GM21737 (cell line): ENCODE measurements around the gene KREMEN1.

Experiments used
- ATAC-seq: cut with Tn5 transposase; IDR thresholded peaks from one replicate; pipeline ENCODE4 v1.9.1; 2021; ENCODE audit warnings: mild to moderate bottlenecking, moderate library complexity; ENCODE audit not compliant: unreplicated experiment

The KREMEN1 gene

DNA sequence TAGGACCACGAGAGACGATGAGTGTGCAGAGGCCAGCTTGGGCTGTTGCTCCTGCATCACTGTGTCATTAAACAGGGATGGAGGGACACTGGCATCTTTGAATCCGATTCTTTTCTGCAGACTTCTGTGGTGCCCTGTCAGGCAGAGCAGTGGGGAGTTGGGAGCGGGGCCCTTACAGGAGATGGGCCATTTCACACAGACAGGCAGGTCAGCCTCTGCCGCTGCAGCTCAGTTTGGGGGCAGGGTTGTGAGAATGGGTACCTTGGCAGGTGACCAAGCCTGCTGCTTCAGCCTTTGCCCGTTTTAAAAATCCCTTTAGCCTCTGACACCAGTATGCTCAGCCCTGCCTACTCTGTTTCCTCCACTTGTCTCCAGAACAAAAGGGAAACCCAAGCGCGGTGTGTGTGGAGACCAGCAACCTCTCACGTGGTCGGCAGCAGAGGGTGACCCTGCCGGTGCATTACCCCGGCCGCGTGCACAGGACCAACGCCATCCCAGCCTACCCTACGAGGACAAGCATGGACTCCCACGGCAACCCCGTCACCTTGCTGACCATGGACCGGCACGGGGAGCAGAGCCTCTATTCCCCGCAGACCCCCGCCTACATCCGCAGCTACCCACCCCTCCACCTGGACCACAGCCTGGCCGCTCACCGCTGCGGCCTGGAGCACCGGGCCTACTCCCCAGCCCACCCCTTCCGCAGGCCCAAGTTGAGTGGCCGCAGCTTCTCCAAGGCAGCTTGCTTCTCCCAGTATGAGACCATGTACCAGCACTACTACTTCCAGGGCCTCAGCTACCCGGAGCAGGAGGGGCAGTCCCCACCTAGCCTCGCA is 23.8 kb upstream of the KREMEN1 start:
- no peak for ATAC-seq

DNA sequence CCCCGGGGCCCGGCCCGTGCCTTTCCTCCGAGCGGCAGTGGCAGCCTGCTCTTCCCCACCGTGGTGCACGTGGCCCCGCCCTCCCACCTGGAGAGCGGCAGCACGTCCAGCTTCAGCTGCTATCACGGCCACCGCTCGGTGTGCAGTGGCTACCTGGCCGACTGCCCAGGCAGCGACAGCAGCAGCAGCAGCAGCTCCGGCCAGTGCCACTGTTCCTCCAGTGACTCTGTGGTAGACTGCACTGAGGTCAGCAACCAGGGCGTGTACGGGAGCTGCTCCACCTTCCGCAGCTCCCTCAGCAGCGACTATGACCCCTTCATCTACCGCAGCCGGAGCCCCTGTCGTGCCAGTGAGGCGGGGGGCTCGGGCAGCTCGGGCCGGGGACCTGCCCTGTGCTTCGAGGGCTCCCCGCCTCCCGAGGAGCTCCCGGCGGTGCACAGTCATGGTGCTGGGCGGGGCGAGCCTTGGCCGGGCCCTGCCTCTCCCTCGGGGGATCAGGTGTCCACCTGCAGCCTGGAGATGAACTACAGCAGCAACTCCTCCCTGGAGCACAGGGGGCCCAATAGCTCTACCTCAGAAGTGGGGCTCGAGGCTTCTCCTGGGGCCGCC is 23.1 kb upstream of the KREMEN1 start:
- no peak for ATAC-seq

DNA sequence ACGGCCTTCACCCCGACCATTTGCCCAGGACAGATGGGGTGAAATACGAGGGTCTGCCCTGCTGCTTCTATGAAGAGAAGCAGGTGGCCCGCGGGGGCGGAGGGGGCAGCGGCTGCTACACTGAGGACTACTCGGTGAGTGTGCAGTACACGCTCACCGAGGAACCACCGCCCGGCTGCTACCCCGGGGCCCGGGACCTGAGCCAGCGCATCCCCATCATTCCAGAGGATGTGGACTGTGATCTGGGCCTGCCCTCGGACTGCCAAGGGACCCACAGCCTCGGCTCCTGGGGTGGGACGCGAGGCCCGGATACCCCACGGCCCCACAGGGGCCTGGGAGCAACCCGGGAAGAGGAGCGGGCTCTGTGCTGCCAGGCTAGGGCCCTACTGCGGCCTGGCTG is 22.4 kb upstream of the KREMEN1 start:
- no peak for ATAC-seq

- no peak for ATAC-seq
These were observed 19.7 kb upstream of the KREMEN1 start for GRCh38 chr22:29053048-29053702.

GRCh38 chr22:29054251-29054767 is 18.5 kb upstream of the KREMEN1 start:
- no peak for ATAC-seq

- ATAC-seq = no peak
These were observed 17.5 kb upstream of the KREMEN1 start for GRCh38 chr22:29055192-29055830.

DNA sequence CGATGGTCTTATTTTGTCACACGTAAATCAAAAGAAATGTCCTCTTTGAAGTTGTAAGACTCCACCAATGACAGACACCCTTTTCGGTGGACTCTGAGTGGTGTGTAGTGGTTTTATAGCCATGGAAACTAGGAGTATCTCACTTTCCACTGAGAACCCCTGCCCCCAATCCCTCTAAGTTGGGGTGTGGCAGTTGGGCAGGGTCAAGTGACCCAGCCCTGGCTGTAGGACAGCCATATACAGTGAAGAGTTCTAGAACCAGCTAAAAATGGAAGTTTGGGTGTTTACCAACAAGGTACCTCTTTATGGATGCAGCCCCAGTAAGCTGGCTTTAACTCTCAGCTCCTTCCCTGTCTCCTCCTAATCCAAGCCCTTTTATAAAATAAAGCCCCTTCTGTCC is 16.4 kb upstream of the KREMEN1 start:
- ATAC-seq = no peak

DNA sequence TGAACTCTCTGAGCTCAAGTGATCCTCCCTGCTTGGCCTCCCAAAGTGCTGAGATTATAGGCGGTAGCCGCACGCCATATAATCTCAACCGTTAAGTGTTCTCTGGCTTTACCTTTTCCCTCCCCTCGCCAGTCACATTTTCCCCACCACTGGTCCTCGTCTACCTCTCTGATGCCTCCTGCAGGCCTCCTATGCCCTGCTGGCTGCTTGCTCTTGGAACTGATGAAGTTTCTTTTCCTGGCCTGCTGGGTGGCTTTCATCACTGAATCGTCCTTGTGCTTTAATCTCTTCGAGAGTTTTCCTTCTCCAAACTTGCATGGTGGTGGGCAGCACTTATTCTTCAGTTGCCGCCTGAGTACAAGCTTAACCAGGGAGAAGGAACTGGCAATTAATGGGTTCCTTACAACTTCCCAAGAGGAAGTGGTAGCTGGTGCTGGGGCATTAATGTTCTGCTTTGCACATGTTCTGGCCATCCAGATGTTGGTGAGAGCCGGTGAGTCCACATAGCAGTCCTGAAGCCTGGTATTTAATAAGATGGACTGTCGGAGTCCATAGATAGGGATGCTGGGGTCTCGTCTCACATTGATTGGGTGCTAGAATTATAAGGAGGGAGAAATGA is 12.5 kb upstream of the KREMEN1 start:
- no peak for ATAC-seq

GRCh38 chr22:29060931-29061330 is 11.9 kb upstream of the KREMEN1 start:
- no peak for ATAC-seq

GRCh38 chr22:29061773-29062172 is 11.1 kb upstream of the KREMEN1 start, which contains the start of gene C22orf31:
C22orf31 (minus strand) TSS chr22:29061831; CDS start chr22:29061792, 39 bp downstream.
- ATAC-seq = no peak

- no peak for ATAC-seq
These were observed 10.5 kb upstream of the KREMEN1 start for GRCh38 chr22:29062286-29062821.

DNA sequence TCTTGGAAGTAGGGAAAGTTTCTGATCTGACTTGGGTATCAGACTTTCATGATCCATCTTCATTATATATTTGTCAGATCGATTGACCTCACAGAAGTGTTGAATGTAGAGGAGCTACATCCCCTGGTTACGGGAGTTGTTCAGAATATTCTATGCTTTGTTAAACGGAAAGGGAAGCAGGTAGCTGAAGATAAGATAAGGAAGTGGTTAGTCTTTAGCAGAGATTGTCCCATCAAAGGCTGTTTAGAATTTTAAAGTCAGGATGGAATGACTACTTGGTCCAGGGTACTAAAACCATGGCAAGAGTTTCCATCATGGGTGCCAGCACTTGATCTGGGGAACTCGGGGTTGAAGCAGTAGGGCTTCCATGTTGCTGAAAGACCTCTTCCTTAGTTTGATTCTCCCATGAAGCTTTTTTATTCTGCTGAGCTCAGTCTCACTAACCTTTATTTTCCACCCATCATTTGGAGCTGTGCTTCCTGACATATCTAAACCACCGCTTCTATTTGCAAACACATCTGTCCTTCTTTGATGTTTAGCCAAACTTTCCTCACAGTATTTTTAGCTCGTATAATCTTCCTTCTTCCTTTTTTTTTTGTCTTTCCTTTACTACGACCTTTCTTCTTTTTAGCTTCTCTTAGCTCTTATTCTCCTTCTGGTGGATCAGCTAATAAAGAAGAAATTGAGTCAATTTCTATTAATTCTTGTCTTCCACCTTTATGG is 7.2 kb upstream of the KREMEN1 start:
- ATAC-seq = no peak

GRCh38 chr22:29069463-29069862 is 3.4 kb upstream of the KREMEN1 start:
- no peak for ATAC-seq

DNA sequence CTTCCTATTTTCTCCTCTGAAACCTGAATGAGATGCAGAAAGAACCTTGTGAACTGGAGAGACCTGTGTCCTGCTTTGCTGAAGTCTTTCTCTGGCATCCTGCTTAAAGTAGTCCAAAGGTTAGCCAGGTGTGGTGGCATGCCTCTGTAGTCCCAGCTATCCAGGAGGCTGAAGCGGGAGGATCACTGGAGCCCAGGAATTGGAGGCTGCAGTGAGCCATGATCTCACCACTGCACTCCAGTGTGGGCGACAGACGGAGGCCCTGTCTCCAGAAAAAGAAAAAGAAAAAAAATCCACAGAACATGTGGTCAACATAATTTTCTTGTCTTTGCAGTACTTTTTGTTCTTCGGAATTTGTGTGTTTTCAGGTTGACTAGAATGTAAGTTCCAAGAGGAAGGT is 2.3 kb upstream of the KREMEN1 start:
- ATAC-seq = no peak

DNA sequence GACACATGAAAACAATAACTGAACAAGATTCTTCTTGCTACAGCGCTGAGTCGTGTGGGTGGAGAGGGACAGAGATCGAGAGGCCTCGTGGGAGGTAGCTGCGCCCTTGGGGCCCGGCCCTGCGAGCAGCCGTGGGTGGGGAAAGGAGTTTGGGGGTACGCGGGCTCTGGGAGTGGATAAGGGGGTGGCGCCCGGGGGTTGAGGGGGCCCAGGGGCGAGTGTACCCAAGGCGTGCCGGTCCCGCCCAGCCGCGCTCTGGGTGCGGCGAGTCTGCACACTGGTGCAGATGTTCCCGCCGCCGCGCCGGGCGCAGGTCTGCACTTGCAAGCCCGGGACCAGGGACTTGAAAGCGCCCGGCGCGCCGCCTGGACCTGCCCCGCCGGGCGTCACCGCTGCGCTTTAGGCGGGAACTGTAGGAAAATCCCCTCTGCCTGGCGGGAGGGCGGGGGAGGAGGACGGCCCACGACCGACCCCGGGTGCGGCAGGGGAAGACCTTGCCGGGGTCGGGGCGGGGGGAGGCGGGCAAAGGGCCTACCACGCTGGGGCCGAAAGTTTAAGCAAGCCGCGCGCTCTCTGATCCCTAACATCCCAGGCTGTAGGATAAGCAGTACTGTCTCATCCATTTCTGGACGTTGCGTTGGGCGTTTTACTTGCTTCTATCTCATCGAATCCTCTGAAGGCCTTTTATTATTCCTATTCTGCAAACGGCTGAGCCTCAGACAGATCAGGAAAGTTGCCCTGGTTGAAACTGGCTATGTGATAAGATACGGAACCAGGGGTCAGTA is 1.4 kb upstream of the KREMEN1 start:
- no peak for ATAC-seq

GRCh38 chr22:29072193-29072978 is 449 bp upstream of the KREMEN1 start:
- peak; percentile 89 for ATAC-seq

GRCh38 chr22:29073618-29074275 is 912 bp downstream of the KREMEN1 start:
- ATAC-seq = no peak

- no peak for ATAC-seq
These were observed 1.5 kb downstream of the KREMEN1 start for GRCh38 chr22:29074276-29074772.
